NCI-H460 (cell line): ENCODE measurements around the gene POLA2. TPM values are rescaled to one million over a fixed set of nuclear protein-coding genes. Genes with fewer than 3 reads are reported as not detected.

Experiments used
- DNase-seq: peaks from one replicate; pipeline ENCODE4 v3.0.0-alpha.2; 2016; ENCODE audit warnings: low read depth; ENCODE audit errors: extremely low read depth
- total RNA-seq: library from RNA; depleted of rRNA; stranded (reverse); fragments of >200 nt; shearing (Covaris generic); gene quantifications from 2 replicates; pipeline ENCODE4 v1.2.3, GENCODE V29; 2014

POLA2 gene
- total RNA-seq, 1 experiment from 2014 or later, result 3.4 TPM

GRCh38 chr11:65305501-65306268, 43.9 kb downstream of the POLA2 start:
- no peak for DNase-seq

- no peak for DNase-seq
Measured at GRCh38 chr11:65307298-65308229, 45.8 kb downstream of the POLA2 start.

- no peak for DNase-seq
Measured at GRCh38 chr11:65308281-65308891, 46.6 kb downstream of the POLA2 start.

GRCh38 chr11:65309006-65309405, 47.2 kb downstream of the POLA2 start:
- DNase-seq, result no peak

GRCh38 chr11:65310215-65310614, 48.5 kb downstream of the POLA2 start:
- no peak for DNase-seq

GRCh38 chr11:65310736-65311135, 49.0 kb downstream of the POLA2 start:
- DNase-seq, result no peak

- peak; percentile 67 for DNase-seq
Measured at GRCh38 chr11:65311170-65311678, 49.5 kb downstream of the POLA2 start.

GRCh38 chr11:65314501-65315203, 52.9 kb downstream of the POLA2 start, which contains the start of gene CDC42EP2:
TSS of gene CDC42EP2 (plus strand) at chr11:65314866. CDS start at chr11:65320899, 6,033 bp downstream.
- peak; percentile 74 for DNase-seq

- DNase-seq, result peak; percentile 63
Measured at GRCh38 chr11:65315204-65315865, 53.6 kb downstream of the POLA2 start.

- no peak for DNase-seq
Measured at GRCh38 chr11:65315866-65316226, 54.1 kb downstream of the POLA2 start.

- DNase-seq, result no peak
Measured at GRCh38 chr11:65316227-65317024, 54.7 kb downstream of the POLA2 start.

- DNase-seq, result no peak
Measured at GRCh38 chr11:65317025-65317786, 55.4 kb downstream of the POLA2 start.

- DNase-seq, result no peak
Measured at GRCh38 chr11:65320386-65321075, 58.8 kb downstream of the POLA2 start.

GRCh38 chr11:65321076-65321475, 59.3 kb downstream of the POLA2 start:
- no peak for DNase-seq

GRCh38 chr11:65321828-65322485, 60.2 kb downstream of the POLA2 start:
- no peak for DNase-seq

GRCh38 chr11:65323813-65324212, 62.1 kb downstream of the POLA2 start:
- no peak for DNase-seq

- DNase-seq, result no peak
Measured at GRCh38 chr11:65325435-65325834, 63.7 kb downstream of the POLA2 start.
